ENCODE data around the gene DYNLT2B. TPM values are rescaled to one million over a fixed set of nuclear protein-coding genes. Genes with fewer than 3 reads are reported as not detected.
A peak's percentile ranks its signal among the peaks of the same experiment; 100 is the strongest.

DYNLT2B gene
- total and polyA plus RNA-seq, 11 donors = 1.9 to 8.8 (median 3.6) TPM

GRCh38 chr3:196288141-196288460 is 29.9 kb downstream of the DYNLT2B start:
- Histone ChIP-seq H3K27ac (peak overlapping the region; percentile 84 to 98 (median 94)), H3K4me1 (peaks cover 0 to 42% (median 41%) of the 10 kb centered on the region in 12 donors), H3K36me3 (peaks cover 0 to 5% (median 0%) of the 10 kb centered on the region in 9 donors), H3K9me3 (no peaks in the 10 kb centered on the region), H3K27me3 (no peaks in the 10 kb centered on the region), H3K4me3 (peak overlapping the region; percentile 38 to 96 (median 88))
- 0 to 2% (median 0%) methylated on average over 6 to 17 of the region's 17 CpGs for WGBS, 4 donors
- no peak for TF ChIP-seq CTCF (IDR thresholded peaks at IDR 0.05)
- no peak for TF ChIP-seq POLR2A (IDR thresholded peaks at IDR 0.05)
- intact Hi-C loops (cut with DNase I) = loop anchor here in 1 of 10 donors (1.0 kb wide), 1 partner anchor 215 kb away; the partner anchor contains the start of gene RNF168
- DNase-seq (no peak), ATAC-seq (peak in 1 of 4 donors; percentile 56)

DNA sequence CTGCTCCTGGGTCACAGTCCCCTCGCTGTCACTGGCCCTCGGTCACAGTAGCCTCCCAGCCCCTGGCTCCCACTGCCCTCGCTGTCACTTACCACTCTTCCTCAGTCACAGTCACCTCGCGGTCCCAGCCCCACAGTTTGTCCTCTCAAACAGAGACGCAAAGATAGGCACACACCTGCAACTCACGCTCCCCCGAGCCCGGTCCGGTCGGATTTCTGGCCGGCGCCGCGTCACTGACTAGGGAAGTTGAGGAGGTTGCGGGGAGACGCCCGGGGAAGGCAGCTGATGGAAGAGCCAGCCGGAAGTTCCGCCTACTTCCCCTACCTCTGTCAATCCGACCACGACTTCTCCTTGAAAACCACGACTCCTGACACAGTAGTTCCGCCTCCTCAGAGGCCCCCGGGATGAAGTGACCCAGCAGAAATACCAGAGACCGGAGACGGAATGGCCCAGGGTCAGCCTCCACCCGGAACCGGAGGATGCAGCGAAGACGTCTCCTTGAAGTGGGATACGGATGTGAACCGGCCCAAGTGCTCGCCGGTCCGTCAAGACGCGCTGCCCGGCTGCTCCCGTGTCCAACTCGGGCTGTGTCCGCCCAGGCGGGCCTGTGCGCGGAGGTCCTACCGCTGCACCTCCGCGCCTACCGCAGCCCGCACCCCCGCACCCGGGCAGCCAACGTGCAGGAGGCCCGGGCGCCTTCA is 30.4 kb downstream of the DYNLT2B start, which contains the start of gene PCYT1A:
Gene PCYT1A (minus strand): TSS at position 287 of the 701 bp plus-strand sequence. CDS start 17,195 bp downstream, outside the sequence.
- Histone ChIP-seq H3K27ac (peak within 1 kb of the TSS; percentile 84 to 98 (median 94)), H3K36me3 (peaks cover 0 to 6% (median 0%) of the 10 kb centered on the region in 9 donors), H3K4me3 (peak within 1 kb of the TSS; percentile 38 to 96 (median 88)), H3K4me1 (peaks cover 0 to 48% (median 44%) of the 10 kb centered on the region in 12 donors), H3K27me3 (no peaks in the 10 kb centered on the region), H3K9me3 (no peaks in the 10 kb centered on the region)
- intact Hi-C loops (cut with DNase I) = loop anchor here in 1 of 10 donors (1.0 kb wide), 1 partner anchor 216 kb away; the partner anchor contains the start of gene RNF168
- WGBS, 4 donors = 0% methylated on average over 18 to 55 of the region's 55 CpGs
- TF ChIP-seq CTCF (IDR thresholded peaks at IDR 0.05) = no peak
- TF ChIP-seq POLR2A (IDR thresholded peaks at IDR 0.05) = peak in 1 of 2 donors; percentile 90
- peak; percentile 96 to 99 (median 98) for ATAC-seq
- peak; percentile 92 to 96 (median 93) for DNase-seq

GRCh38 chr3:196287090-196287439 is 31.0 kb downstream of the DYNLT2B start:
- H3K9me3 ChIP-seq = no peaks in the 10 kb centered on the region
- peak; percentile 21 to 61 (median 45) for ATAC-seq
- H3K4me3 ChIP-seq = peak overlapping the region; percentile 38 to 96 (median 88)
- H3K27ac ChIP-seq = peak overlapping the region; percentile 84 to 98 (median 94)
- intact Hi-C loops (cut with DNase I) = no loop called here
- peaks cover 0 to 6% (median 0%) of the 10 kb centered on the region in 9 donors for H3K36me3 ChIP-seq
- no peak for TF ChIP-seq CTCF (IDR thresholded peaks at IDR 0.05)
- TF ChIP-seq POLR2A (IDR thresholded peaks at IDR 0.05) = no peak
- H3K27me3 ChIP-seq = no peaks in the 10 kb centered on the region
- H3K4me1 ChIP-seq = peaks cover 0 to 53% (median 47%) of the 10 kb centered on the region in 12 donors
- WGBS, 4 donors = 0 to 1% (median 0%) methylated on average over 20 to 22 of the region's 22 CpGs
- DNase-seq = peak in 2 of 5 donors; percentile 35 to 39

DNA sequence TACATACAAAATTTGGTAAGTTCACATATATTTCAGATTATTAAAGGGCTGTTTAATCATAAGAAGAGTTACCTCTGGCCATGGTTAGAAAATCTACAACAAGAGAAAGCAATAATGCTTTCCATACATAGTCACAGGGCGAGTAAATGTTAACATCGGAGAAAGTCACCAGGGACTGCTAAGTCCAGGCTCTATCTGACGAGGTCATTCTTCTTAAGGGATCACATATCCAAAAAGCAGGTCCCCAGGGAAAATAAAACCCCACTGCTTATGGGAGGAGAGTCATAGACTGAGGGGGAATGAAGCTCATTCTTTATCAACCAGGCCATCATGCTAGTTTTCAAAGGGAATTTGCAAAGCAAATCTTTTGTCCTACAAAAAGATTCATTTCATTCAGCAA is 33.6 kb downstream of the DYNLT2B start:
- DNase-seq (no peak), ATAC-seq (no peak)
- WGBS, 4 donors = 13 to 39% (median 35%) methylated on average over 3 of the region's 3 CpGs
- Histone ChIP-seq H3K36me3 (peaks cover 0 to 6% (median 0%) of the 10 kb centered on the region in 9 donors), H3K4me3 (peak overlapping the region in 1 of 12 donors; percentile 0), H3K4me1 (peaks cover 0 to 80% (median 61%) of the 10 kb centered on the region in 12 donors), H3K27ac (peak overlapping the region in 9 of 12 donors; percentile 2 to 85 (median 28)), H3K27me3 (no peaks in the 10 kb centered on the region), H3K9me3 (no peaks in the 10 kb centered on the region)
- TF ChIP-seq CTCF (IDR thresholded peaks at IDR 0.05) (no peak), POLR2A (IDR thresholded peaks at IDR 0.05) (no peak)
- intact Hi-C loops (cut with DNase I) = no loop called here
